22Rv1 (cell line): Measurements from ENCODE around the gene PEAR1.

Source experiments
- ZFX ChIP-seq: fragments of 450-650 bp; IDR thresholded peaks from 2 replicates; pipeline ENCODE4 v1.6.1; 2017; ENCODE audit warnings: antibody characterized with exemption, borderline replicate concordance
- TF ChIP-seq, protein P1 (sequence below): fragments of 450-650 bp; IDR thresholded peaks from 2 replicates; pipeline ENCODE4 v1.5.1; 2017; ENCODE audit warnings: mild to moderate bottlenecking

DNA sequence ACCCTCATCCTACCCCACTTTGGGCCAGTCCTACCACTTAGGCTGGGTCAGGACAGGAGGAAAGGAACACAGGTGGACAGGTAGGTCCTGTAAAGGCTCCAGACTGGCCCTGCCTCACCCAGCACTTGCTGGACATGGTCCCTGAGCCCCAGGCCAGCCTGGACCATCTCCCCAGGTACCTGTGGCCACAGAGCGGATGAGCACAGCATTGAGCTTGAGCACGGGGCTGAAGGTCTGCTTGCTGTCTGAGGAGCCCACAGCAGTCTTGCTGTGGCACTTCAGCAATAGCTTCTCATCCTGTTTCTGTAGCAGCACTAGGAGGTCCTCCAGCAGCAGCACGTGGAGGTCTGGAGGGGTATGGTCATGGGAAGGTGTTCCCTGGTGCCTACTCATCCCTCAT lies 50.2 kb downstream of the PEAR1 start:
- TF ChIP-seq, protein P1, sequence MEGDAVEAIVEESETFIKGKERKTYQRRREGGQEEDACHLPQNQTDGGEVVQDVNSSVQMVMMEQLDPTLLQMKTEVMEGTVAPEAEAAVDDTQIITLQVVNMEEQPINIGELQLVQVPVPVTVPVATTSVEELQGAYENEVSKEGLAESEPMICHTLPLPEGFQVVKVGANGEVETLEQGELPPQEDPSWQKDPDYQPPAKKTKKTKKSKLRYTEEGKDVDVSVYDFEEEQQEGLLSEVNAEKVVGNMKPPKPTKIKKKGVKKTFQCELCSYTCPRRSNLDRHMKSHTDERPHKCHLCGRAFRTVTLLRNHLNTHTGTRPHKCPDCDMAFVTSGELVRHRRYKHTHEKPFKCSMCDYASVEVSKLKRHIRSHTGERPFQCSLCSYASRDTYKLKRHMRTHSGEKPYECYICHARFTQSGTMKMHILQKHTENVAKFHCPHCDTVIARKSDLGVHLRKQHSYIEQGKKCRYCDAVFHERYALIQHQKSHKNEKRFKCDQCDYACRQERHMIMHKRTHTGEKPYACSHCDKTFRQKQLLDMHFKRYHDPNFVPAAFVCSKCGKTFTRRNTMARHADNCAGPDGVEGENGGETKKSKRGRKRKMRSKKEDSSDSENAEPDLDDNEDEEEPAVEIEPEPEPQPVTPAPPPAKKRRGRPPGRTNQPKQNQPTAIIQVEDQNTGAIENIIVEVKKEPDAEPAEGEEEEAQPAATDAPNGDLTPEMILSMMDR, result no peak
- TF ChIP-seq ZFX, result no peak
